Uterus (tissue), 4 donors: ENCODE measurements around the gene ATXN7L1. TPM values are rescaled to one million over a fixed set of nuclear protein-coding genes. Genes with fewer than 3 reads are reported as not detected.

Experiments
- DNase-seq, 2 donors: peaks; one replicate each; pipeline ENCODE4 v3.0.0-alpha.2; 2019 to 2020
- H3K27ac ChIP-seq, 2 donors: fragments of 200-600 bp; sonication (generic); 1 replicate in 1 of 2; 2 replicates in 1 of 2; pipeline ENCODE4 v1.5.1; 2016 to 2018
- H3K27me3 ChIP-seq, 2 donors: fragments of 200-600 bp; sonication (generic); one replicate each; pipeline ENCODE4 v1.5.1; 2018 to 2019; ENCODE audit warnings: control low read depth in 1 of 2
- H3K36me3 ChIP-seq, 2 donors: fragments of 200-600 bp; sonication (generic); one replicate each; pipeline ENCODE4 v1.5.1; 2019; ENCODE audit warnings: control low read depth in 1 of 2
- H3K4me1 ChIP-seq, 2 donors: fragments of 200-600 bp; sonication (generic); one replicate each; pipeline ENCODE4 v1.5.1; 2018 to 2019; ENCODE audit warnings: control low read depth in 1 of 2
- H3K4me3 ChIP-seq, 2 donors: fragments of 200-600 bp; sonication (generic); 1 replicate in 1 of 2; 2 replicates in 1 of 2; pipeline ENCODE4 v1.5.1; 2018 to 2019; ENCODE audit warnings: mild to moderate bottlenecking in 1 of 2
- H3K9me3 ChIP-seq, 2 donors: fragments of 200-600 bp; sonication (generic); one replicate each; pipeline ENCODE4 v1.5.1; 2019; ENCODE audit warnings: control low read depth in 1 of 2
- POLR2A ChIP-seq, 2 donors: fragments of 450-650 bp; IDR thresholded peaks; one replicate each; pipeline ENCODE4 v1.6.1; 2016; ENCODE audit warnings: antibody characterized with exemption in 2 of 2, mild to moderate bottlenecking in 1 of 2, moderate library complexity in 1 of 2
- intact Hi-C: fragments of 100-400 bp; cut with DNase I; formaldehyde crosslinking; loops from one replicate; pipeline ENCODE4 v1.15.1; 2023; ENCODE audit warnings: low total_unique reads
- total RNA-seq, 4 donors: library from RNA; depleted of rRNA in 3 of 4; stranded (reverse); fragments of >200 nt in 3 of 4; gene quantifications; one replicate each; pipeline versions ENCODE4 v1.1.0 to v1.2.4, GENCODE V29; 2014 to 2023
- TF ChIP-seq, protein P1 (sequence below), 4 experiments: fragments of 200-600 bp in 2 of 4; fragments of 450-650 bp in 2 of 4; sonication (generic) in 2 of 4; IDR thresholded peaks; one replicate each; pipeline ENCODE4 v1.5.1; 2016 to 2019; ENCODE audit warnings: antibody characterized with exemption in 4 of 4, mild to moderate bottlenecking in 2 of 4, moderate library complexity in 1 of 4
- donor health status: DM: yes; HTN: yes; CAD: no.

ATXN7L1 gene
- total RNA-seq, 4 donors from 2014 or later = 4.4 to 22.4 (median 11.0) TPM

DNA sequence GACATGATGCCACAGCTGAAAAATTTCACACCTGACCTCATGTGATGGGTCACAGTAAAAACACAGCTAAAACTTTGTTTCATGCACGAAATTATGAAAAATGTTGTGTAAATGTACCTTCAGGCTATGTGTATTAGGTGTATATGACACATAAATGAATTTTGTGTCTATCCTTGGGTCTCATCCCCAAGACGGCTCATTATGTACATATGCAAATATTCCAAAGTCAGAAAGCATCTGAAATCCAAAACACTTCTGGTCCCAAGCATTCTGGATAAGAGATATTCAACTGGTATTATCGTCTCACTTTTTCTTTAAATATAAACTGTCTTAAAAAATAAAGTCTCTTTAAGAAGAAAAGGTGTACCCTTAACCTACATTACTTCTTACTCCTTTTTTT is 145.4 kb downstream of the ATXN7L1 start:
- H3K36me3 ChIP-seq = no peaks in the 10 kb centered on the region
- no peak overlapping the region for H3K4me3 ChIP-seq
- TF ChIP-seq POLR2A (IDR thresholded peaks at IDR 0.05) = no peak
- TF ChIP-seq, protein P1, sequence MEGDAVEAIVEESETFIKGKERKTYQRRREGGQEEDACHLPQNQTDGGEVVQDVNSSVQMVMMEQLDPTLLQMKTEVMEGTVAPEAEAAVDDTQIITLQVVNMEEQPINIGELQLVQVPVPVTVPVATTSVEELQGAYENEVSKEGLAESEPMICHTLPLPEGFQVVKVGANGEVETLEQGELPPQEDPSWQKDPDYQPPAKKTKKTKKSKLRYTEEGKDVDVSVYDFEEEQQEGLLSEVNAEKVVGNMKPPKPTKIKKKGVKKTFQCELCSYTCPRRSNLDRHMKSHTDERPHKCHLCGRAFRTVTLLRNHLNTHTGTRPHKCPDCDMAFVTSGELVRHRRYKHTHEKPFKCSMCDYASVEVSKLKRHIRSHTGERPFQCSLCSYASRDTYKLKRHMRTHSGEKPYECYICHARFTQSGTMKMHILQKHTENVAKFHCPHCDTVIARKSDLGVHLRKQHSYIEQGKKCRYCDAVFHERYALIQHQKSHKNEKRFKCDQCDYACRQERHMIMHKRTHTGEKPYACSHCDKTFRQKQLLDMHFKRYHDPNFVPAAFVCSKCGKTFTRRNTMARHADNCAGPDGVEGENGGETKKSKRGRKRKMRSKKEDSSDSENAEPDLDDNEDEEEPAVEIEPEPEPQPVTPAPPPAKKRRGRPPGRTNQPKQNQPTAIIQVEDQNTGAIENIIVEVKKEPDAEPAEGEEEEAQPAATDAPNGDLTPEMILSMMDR (IDR thresholded peaks at IDR 0.05) = no peak
- intact Hi-C loops = no loop called here
- DNase-seq = no peak
- no peak overlapping the region for H3K27ac ChIP-seq
- no peaks in the 10 kb centered on the region for H3K9me3 ChIP-seq
- no peaks in the 10 kb centered on the region for H3K4me1 ChIP-seq
- H3K27me3 ChIP-seq = no peaks in the 10 kb centered on the region

DNA sequence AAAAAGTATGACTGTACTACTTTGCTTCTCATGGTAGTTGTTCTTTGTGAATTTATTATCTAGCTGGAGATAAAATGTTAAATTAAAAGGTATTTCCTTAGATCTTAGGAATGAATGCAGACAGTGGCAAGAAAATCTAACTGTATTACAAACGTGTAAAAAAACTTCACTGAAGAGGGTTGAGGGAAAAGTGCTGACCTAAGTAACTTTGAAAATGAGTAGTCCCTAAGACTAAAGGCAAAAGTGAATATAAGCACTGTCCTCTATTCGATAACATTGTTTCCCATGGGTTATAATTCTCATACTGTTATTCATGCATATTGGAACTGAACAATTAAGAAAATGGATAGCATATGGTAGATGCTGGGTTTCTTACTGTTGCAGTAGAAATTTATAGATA is 148.4 kb downstream of the ATXN7L1 start:
- intact Hi-C loops = no loop called here
- H3K36me3 ChIP-seq = no peaks in the 10 kb centered on the region
- no peaks in the 10 kb centered on the region for H3K9me3 ChIP-seq
- no peak overlapping the region for H3K4me3 ChIP-seq
- no peak for TF ChIP-seq POLR2A (IDR thresholded peaks at IDR 0.05)
- TF ChIP-seq, protein P1 (IDR thresholded peaks at IDR 0.05) = no peak
- no peaks in the 10 kb centered on the region for H3K4me1 ChIP-seq
- no peak for DNase-seq
- no peak overlapping the region for H3K27ac ChIP-seq
- H3K27me3 ChIP-seq = no peaks in the 10 kb centered on the region

DNA sequence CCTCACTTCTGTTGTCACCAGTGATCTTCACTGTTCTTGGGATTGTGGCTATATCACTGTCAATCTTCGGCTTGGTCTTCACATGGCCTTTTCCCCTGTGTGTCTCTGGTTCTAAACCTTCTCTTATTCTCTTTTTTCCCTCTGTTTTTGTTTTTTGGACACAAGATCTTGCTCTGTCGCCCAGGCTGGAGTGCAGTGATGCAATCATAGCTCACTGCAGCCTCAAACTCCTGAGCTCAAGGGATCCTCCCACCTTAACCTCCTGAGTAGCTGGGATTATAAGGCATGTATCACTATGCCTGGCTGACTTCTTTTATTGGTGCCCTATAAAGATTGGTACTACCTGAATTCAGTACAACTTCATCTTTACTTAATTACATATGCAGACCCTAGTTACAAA is 151.7 kb downstream of the ATXN7L1 start:
- Histone ChIP-seq H3K27ac (no peak overlapping the region), H3K4me3 (no peak overlapping the region), H3K4me1 (no peaks in the 10 kb centered on the region), H3K27me3 (no peaks in the 10 kb centered on the region), H3K36me3 (no peaks in the 10 kb centered on the region), H3K9me3 (no peaks in the 10 kb centered on the region)
- no peak for TF ChIP-seq POLR2A (IDR thresholded peaks at IDR 0.05)
- TF ChIP-seq, protein P1 (IDR thresholded peaks at IDR 0.05) = no peak
- intact Hi-C loops = no loop called here
- no peak for DNase-seq

DNA sequence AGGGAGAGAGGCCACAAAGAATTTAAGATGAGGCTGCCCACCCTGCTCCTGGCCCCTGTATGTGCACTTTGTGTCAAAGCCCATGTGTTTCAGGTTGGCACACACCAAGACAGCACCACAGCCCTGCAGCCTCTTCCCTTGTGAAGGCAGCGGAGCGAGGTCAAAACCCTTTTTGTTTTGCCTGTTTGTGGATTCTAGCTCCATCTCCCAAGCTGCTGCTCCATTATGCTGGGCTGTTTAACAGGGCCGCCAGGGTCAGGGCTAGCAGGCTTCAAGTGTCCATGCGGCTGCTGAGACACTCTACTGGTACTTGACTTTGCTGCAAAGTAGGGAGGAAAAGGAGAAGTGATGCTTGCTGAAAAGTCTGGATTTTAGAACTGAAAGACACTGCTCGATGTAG is 152.8 kb downstream of the ATXN7L1 start:
- H3K9me3 ChIP-seq = no peaks in the 10 kb centered on the region
- no peak overlapping the region for H3K27ac ChIP-seq
- intact Hi-C loops = no loop called here
- H3K4me3 ChIP-seq = no peak overlapping the region
- DNase-seq = no peak
- no peak for TF ChIP-seq POLR2A (IDR thresholded peaks at IDR 0.05)
- TF ChIP-seq, protein P1 (IDR thresholded peaks at IDR 0.05) = no peak
- no peaks in the 10 kb centered on the region for H3K36me3 ChIP-seq
- no peaks in the 10 kb centered on the region for H3K4me1 ChIP-seq
- H3K27me3 ChIP-seq = no peaks in the 10 kb centered on the region

DNA sequence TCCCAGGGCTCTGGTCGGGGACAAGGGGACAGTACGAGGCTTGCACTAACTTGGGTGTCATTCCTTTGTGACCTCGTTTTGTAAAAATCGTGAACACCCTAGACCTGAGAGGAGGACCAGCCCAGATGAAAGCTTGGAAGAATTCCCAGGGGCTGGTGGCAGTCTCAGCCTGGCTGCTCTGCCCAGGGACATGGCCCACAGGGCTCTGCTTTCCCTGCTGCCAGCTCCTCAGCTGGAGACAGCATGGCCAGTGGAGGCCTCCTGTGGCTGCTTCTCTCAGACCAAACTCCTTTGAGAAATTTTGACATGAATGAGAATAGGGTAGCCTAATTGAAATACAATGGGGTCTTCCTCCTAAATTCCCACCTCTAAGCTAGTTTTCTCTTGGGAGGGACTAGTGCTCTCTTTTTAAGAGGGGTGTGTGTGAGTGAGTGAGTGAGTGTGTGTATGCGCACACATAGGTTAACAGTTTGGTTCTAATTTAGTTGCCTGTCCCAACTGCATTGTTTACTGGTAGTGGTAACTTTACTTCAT is 154.8 kb downstream of the ATXN7L1 start:
- no peak for DNase-seq
- no peaks in the 10 kb centered on the region for H3K4me1 ChIP-seq
- TF ChIP-seq, protein P1 (IDR thresholded peaks at IDR 0.05) = no peak
- no peak for TF ChIP-seq POLR2A (IDR thresholded peaks at IDR 0.05)
- H3K27ac ChIP-seq = no peak overlapping the region
- intact Hi-C loops = no loop called here
- H3K9me3 ChIP-seq = no peaks in the 10 kb centered on the region
- H3K4me3 ChIP-seq = no peak overlapping the region
- H3K27me3 ChIP-seq = no peaks in the 10 kb centered on the region
- H3K36me3 ChIP-seq = no peaks in the 10 kb centered on the region
